Body of pancreas (tissue), 4 donors: ENCODE measurements around the gene RPUSD1.

Experiments used
- CTCF ChIP-seq, 7 experiments: fragments of 450-650 bp in 4 of 7; fragments of 200-600 bp in 3 of 7; sonication (generic) in 3 of 7; IDR thresholded peaks; one replicate each; pipeline ENCODE4 v1.5.1; 2016 to 2019; ENCODE audit warnings: antibody characterized with exemption in 7 of 7
- POLR2A ChIP-seq, 3 donors: fragments of 450-650 bp; IDR thresholded peaks; one replicate each; pipeline ENCODE4 v1.6.1; 2016; ENCODE audit warnings: antibody characterized with exemption in 3 of 3, mild to moderate bottlenecking in 2 of 3

- TF ChIP-seq CTCF (IDR thresholded peaks at IDR 0.05) (no peak), POLR2A (IDR thresholded peaks at IDR 0.05) (no peak)
These were observed 7.9 kb downstream of the RPUSD1 start for GRCh38 chr16:780296-780695.
